AG04449 (cell line): ENCODE data around the gene MAST1.

Experiments used
- CTCF ChIA-PET: fragments of 350-600 bp; formaldehyde crosslinking; extraction: SDS; loops from one replicate; lab custom pipeline; 2021; ENCODE audit warnings: antibody characterized with exemption; lab: Yijun Ruan, JAX
- POLR2A ChIA-PET: fragments of 400-600, 350-600 bp; formaldehyde crosslinking; extraction: SDS; loops from one replicate; lab custom pipeline; 2020; ENCODE audit warnings: antibody characterized with exemption, inconsistent platforms; lab: Yijun Ruan, JAX
- DNase-seq: peaks from one replicate; pipeline ENCODE4 v3.0.0-alpha.2; 2010; ENCODE audit warnings: low read depth, low spot score
- H3K4me3 ChIP-seq: 2 replicates; pipeline ENCODE4 v1.5.1; 2011; ENCODE audit warnings: low read depth, mild to moderate bottlenecking, control low read depth, low read length
- CTCF ChIP-seq: IDR thresholded peaks from one replicate; pipeline ENCODE4 v1.5.1; 2011; ENCODE audit warnings: mild to moderate bottlenecking, moderate library complexity, low read length, control low read depth, inconsistent platforms; ENCODE audit not compliant: insufficient read depth; ENCODE audit errors: missing control alignments

MAST1 gene

GRCh38 chr19:12825254-12826131, 12.8 kb upstream of the MAST1 start:
- CTCF ChIA-PET, result interaction anchor here (0.6 to 3.4 kb wide), 12 partner anchors 9 to 420 kb away, joined by 3 to 23 read pairs (median 6); partner anchors contain the start of genes GCDH and RTBDN
- POLR2A ChIA-PET, result no interaction called here
- H3K4me3 ChIP-seq, result peak overlapping the region; percentile 12; the same call in 1 of the 2 replicates
- no peak for DNase-seq
- TF ChIP-seq CTCF, result peak; percentile 46

GRCh38 chr19:12828494-12828893, 9.8 kb upstream of the MAST1 start:
- POLR2A ChIA-PET, result interaction anchor here (0.8 kb wide), 1 partner anchor 37 kb away, joined by 6 read pairs; the partner anchor contains the start of gene JUNB
- DNase-seq, result no peak
- CTCF ChIA-PET, result interaction anchor here (0.7 to 2.0 kb wide), 4 partner anchors 16 to 87 kb away, joined by 3 to 8 read pairs (median 4); no protein-coding TSS in a partner anchor
- H3K4me3 ChIP-seq, result no peak overlapping the region
- TF ChIP-seq CTCF, result no peak

GRCh38 chr19:12833418-12833737, 4.9 kb upstream of the MAST1 start:
- DNase-seq, result no peak
- no peak overlapping the region for H3K4me3 ChIP-seq
- TF ChIP-seq CTCF, result no peak
- ChIA-PET CTCF (interaction anchor here (1.4 kb wide), 1 partner anchor 78 kb away, joined by 3 read pairs; no protein-coding TSS in a partner anchor), POLR2A (no interaction called here)

GRCh38 chr19:12833738-12834565, 4.4 kb upstream of the MAST1 start:
- TF ChIP-seq CTCF, result no peak
- POLR2A ChIA-PET, result no interaction called here
- peak overlapping the region; percentile 52 for H3K4me3 ChIP-seq
- DNase-seq, result no peak
- CTCF ChIA-PET, result interaction anchor here (0.7 to 1.5 kb wide), 6 partner anchors 8 to 78 kb away, joined by 3 to 6 read pairs (median 4); no protein-coding TSS in a partner anchor

- DNase-seq, result no peak
Observed at GRCh38 chr19:12834566-12834943, 3.8 kb upstream of the MAST1 start, which contains the start of gene RTBDN. Gene RTBDN (minus strand): TSS chr19:12834579. CDS start chr19:12829979, 4,600 bp downstream.

More at GRCh38 chr19:12834566-12834943, 3.8 kb upstream of the MAST1 start, which contains the start of gene RTBDN:
- ChIA-PET POLR2A (no interaction called here), CTCF (interaction anchor here (0.7 to 1.5 kb wide), 6 partner anchors 8 to 79 kb away, joined by 3 to 6 read pairs (median 4); no protein-coding TSS in a partner anchor)
- peak within 1 kb of the TSS; percentile 52 for H3K4me3 ChIP-seq
- TF ChIP-seq CTCF, result no peak
